A549 treated with RU486 at 1 μM for 4 hours (cell line): ENCODE data around the gene ITPKB. TPM values are rescaled to one million over a fixed set of nuclear protein-coding genes. Genes with fewer than 3 reads are reported as not detected.

Source experiments
- total RNA-seq: library from RNA; stranded (reverse); fragments of 200-300 nt; extraction: Qiagen RNA extraction; gene quantifications from 5 replicates; pipeline ENCODE4 v1.2.3, GENCODE V29; 2022; ENCODE audit warnings: low read depth

Gene ITPKB
- 1.9 to 2.9 TPM (median 2.3 TPM) in 5 replicates for total RNA-seq

DNA sequence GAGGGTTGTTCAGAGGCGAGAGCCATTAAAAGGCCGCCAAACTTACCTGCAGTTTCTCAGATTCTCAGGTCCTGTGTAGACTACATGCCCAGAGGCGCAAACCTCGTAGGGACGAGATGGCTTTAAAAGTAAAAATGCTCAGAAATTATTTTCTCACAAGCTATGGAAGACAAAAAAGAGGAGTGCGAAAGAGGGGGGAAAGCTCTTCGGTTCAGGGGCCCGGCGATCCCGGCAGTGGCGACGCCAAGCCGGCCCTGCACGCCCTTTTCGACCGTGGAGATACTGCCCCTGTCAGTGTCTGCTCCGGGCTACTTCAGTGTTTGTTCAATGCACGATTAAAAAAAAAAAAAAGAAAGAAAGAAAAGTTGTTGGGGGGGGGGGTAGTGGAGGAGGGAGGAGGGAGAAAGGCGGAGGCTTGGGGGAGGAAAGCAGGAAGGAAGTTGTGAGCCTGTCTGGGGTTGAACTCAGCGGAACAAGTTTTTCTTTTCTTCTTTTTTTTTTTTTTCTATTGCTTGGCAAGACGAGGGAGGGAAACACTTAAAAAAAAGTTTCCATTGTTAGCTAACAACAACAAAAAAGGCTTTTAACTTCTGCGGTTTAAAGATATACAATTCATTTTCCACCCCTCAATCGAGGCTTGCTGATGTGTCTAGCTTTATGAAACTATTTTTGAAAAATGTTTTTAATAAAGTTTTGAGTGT, at the start of gene ITPKB:
TSS of gene ITPKB (minus strand) at position 288 of the 701 bp plus-strand sequence. CDS start 1,824 bp downstream, outside the sequence.

Other genes starting within 250 kb of the ITPKB start
- gene STUM, start 190.5 kb downstream of the ITPKB start, total RNA-seq = not detected in 5 replicates
- 25.8 to 30.1 TPM (median 28.3 TPM) in 5 replicates for gene PSEN2, start 131.3 kb upstream of the ITPKB start, total RNA-seq
- 15.9 to 22.6 TPM (median 21.3 TPM) in 5 replicates for gene COQ8A, start 201.0 kb upstream of the ITPKB start, total RNA-seq